Activated CD8-positive, alpha-beta memory T cell treated with anti-CD3 and anti-CD28 coated beads, Interleukin-2, amount 50 U/mL, for 1 hour (primary cell): ENCODE measurements around the gene TSPAN4.

Source experiments
- DNase-seq: peaks from one replicate; pipeline ENCODE4 v3.0.0-alpha.2; 2020; ENCODE audit errors: extremely low read depth

The TSPAN4 gene

DNA sequence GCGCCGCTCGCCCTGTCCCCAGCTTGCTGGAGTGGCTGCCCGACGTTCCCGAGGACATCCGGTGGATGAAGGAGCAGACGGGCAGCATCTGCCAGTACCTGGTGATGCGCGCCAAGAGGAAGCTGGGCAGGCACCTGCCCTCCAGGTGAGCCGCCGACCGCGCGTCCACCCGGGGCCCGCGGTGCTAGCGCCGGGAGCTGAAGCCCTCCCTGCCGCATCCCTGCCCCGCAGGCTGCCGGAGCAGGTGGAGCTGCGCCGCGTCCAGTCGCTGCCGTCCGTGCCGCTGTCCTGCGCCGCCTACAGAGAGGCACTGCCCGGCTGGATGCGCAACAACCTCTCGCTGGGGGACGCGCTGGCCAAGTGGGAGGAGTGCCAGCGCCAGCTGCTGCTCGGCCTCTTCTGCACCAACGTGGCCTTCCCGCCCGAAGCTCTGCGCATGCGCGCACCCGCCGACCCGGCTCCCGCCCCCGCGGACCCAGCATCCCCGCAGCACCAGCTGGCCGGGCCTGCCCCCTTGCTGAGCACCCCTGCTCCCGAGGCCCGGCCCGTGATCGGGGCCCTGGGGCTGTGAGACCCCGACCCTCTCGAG is 18.3 kb upstream of the TSPAN4 start:
- no peak for DNase-seq

DNA sequence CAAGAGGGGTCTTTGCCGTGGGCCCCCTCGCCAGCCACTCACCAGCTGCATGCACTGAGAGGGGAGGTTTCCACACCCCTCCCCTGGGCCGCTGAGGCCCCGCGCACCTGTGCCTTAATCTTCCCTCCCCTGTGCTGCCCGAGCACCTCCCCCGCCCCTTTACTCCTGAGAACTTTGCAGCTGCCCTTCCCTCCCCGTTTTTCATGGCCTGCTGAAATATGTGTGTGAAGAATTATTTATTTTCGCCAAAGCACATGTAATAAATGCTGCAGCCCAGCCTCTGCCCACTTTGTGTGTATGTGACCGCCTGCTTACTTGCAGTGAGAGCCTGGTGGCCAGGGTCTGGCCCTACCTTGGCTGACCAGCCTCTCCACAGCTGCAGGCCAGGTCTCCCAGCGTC is 17.7 kb upstream of the TSPAN4 start:
- no peak for DNase-seq

- DNase-seq = no peak
These were observed 17.1 kb upstream of the TSPAN4 start for GRCh38 chr11:825366-826226.

GRCh38 chr11:826227-826621 is 16.4 kb upstream of the TSPAN4 start:
- DNase-seq = no peak

DNA sequence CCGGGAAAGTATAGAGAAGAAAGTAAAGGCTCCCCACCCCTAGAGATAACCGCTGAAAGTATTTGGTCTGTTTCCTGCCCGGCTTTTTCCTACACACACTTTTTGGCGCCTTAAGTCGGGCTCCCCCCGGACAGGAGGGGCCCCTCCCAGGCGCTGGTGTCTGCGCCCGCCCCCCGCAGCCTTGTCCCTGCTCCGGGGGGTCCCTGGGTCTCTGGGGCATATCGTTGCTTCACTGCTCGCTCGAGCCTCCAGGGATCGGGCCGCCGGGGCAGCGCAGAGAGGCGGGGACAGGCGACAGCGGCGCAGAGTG is 15.9 kb upstream of the TSPAN4 start:
- no peak for DNase-seq

DNA sequence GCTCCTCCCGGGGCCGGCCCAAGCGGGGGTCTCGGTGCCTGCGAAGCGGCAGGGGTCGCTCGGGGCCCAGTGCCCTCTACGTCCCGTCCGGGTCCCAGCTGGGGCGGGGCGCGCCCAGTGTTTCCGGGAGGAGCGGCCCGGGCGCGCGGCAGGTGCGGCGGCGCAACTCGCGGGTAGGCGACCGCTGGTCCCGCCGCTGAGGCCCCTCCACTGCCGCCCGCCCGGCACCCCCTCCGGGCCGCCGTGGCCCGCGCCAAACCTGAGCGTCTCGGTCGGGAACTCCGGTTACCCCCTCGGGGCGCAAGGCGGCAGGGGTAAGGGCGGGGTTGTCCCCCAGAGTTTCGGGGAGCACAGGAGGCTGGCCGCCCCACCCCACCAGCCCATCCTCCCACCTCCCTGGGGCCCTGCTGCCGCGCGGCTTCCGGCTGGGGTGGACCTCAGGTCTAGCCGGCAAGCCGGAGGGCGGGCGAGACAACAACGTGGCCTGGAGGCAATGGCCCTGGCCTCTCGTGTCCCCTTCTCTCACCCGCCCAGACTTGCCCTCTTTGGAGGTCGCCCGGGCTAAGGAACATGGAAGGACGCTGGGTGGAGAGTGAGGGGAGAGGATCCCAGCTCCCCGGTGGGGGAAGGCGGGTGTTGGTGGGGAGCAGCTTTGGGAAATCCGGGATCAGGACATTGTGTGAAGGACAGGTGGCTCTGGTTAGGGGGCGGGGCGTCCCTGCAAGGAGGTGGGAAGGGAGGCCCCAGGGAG is 15.3 kb upstream of the TSPAN4 start:
- no peak for DNase-seq

- no peak for DNase-seq
These were observed 14.8 kb upstream of the TSPAN4 start, which contains the start of gene CRACR2B for GRCh38 chr11:827897-828192. CRACR2B (plus strand) TSS chr11:827919; CDS start chr11:828608, 689 bp downstream.

DNA sequence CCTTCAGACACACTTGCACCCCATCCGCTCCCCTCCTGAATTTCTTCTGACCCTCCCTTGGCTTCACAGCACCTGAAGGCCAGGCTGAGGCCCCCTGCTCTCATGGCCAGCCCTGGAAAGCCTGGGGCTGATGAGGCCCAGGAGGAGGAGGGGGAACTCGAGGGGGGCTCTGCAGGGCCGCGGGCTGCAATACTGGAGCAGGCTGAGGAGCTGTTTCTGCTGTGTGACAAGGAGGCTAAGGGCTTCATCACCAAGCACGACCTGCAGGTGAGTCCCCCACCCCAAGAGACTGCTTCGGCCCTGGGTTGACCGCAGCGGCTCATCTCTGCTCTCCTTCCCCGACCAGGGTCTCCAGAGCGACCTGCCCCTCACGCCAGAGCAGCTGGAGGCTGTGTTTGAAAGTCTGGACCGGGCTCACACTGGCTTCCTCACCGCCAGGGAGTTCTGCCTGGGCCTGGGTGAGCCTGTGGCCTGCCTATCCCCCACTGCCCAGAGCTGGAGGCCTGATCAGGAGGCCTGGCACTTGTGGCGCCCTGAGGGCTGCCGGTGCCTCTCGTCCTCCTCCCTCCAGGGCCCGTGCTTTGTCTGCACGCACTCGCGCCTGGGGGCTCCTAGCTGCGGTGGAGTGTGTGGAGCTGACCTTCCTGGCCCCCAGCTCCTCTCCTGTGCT is 14.0 kb upstream of the TSPAN4 start:
- no peak for DNase-seq

GRCh38 chr11:829176-829846 is 13.3 kb upstream of the TSPAN4 start:
- DNase-seq = no peak

DNA sequence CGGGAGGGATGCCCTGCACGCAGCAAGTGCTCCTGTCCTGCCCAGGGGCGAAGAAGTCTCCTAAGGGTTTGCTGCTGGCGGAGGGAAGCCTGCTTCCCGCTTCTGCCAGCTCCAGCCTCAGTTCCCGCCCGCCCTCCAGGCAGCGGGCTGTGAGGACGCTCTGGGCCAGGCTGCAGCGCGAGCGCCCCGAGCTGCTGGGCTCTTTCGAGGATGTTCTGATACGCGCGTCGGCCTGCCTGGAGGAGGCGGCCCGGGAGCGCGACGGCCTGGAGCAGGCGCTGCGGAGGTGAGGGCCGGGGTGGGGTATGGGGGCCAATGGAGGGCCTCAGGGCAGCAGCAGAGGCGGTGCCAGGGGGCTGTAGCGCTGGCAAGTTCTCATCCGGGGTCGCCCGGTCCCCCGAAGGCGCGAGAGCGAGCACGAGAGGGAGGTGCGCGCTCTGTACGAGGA is 12.8 kb upstream of the TSPAN4 start:
- no peak for DNase-seq

DNA sequence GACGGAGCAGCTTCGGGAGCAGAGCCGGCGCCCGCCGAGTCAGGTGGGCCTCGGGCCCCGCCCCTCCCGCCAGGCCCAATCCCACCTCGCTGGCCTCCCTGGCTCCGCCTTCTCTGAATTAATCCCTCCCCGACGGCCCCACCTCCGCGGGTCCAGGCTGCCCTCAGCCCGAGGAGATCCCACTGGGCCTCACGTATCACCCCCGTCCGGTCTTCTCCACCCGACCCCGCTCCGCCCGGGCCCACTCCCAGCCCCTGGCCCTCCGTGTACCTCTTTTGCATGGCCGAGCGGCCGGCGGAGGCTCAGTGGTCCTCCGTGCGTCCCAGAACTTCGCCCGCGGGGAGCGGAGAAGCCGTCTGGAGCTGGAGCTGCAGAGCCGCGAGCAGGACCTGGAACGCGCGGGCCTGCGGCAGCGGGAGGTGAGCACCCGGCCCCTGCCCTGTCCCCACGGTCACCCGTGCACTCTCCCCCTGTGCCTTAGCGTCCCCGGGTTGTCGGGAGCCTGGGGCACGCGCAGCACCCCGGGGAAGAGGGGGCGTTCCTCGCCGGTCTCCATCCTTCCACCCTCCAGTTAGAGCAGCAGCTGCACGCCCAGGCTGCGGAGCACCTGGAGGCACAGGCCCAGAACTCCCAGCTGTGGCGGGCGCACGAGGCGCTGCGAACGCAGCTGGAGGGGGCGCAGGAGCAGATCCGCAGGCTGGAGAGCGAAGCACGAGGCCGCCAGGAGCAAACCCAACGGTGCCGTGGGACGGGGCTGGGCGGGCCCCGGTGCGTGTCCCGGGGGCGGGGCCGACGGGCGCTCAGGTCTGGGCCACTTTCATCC is 12.1 kb upstream of the TSPAN4 start:
- DNase-seq = no peak

DNA sequence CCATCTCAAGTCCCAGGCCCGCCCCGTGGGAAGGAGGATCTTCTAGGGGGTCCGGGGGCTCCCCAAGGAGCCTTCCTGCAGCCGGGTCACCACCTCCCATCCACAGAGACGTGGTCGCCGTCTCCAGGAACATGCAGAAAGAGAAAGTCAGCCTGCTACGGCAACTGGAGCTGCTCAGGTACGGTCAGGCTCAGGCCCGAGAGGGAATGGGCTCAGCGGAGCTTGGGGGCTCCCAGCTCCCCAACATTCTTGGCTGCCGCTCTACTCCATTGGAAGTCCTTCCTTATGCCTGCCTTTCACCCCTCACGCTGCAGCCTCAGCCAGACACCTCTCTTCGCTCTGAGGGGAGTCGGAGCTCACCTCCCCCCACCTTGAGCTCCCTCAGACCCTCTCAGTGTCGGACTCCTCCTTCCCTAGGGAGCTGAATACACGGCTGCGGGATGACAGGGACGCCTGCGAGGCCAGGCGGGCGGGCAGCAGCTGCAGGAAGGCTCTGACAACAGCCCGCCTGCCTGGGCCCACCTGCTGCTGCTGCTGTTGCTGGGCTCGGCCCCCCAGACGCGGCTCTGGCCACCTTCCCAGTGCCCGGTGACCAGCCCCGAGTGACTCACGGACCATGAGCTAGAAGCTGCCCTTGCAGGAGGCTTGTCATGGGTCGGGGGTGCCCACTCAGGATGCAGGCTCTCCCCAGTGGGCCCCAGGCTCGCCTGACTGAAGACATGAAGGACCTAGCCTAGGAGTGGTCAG is 11.4 kb upstream of the TSPAN4 start:
- DNase-seq = no peak

DNA sequence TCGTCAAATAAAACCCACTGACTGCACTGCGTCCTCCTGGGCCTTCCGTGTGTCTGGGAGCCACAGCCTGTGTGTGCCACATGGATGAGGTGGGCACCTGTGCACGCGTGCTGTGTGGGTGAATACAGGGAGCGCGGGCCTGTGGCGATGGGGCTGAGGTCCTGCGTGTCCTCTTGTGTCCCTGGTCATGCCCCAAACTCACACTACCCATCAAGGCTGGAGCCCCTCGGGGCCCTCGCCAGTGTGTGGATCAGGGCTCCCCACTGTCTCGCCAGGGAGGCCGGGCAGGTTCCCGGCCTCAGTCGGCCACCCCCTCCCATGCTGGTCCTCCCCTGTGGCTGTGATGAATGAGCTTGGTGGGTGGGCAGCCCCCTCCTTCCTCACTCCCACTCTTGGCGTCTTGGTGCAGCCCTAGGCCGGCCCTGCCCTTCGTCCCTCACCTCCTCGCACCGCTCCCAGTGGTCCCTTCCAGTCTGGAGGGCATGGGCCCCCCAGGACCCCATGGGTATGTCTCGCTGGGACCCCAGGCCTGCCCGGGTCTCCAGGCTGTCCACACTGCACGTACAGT is 10.6 kb upstream of the TSPAN4 start:
- DNase-seq = no peak

DNA sequence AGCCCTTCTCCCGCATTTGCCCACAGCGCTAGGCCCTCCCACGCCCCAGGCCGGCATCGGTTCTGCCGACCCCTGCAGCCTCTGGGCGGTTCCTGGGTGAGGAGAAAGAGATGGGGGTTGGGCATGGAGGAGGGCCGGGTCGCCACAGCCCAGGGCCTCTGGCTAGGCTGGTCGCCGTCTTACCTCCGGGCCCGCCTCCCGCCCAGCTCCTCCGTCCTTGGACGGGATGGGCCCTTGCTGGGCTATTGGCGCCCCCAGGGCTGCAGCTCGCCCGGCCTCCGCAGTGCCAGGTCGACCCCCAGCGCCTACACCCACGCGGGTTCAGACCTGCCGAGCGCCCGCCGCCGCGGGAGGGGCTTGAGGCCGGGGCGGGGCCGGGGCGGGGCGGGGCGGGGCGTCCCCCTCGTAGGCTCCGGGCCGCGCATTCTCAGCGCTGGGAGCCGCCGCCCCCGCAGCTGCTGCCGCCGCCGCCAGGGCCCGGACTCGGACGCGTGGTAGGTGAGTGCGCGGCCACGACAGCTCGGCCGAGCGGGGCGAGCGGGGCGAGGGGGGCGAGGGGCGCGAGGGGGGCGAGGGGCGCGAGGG is 10.0 kb upstream of the TSPAN4 start, which contains the start of gene CD151:
TSS of gene CD151 (plus strand) at position 424 of the 585 bp plus-strand sequence. CDS start 3,118 bp downstream, outside the sequence.
- no peak for DNase-seq

- DNase-seq = no peak
These were observed 9.4 kb upstream of the TSPAN4 start for GRCh38 chr11:833114-833791.

DNA sequence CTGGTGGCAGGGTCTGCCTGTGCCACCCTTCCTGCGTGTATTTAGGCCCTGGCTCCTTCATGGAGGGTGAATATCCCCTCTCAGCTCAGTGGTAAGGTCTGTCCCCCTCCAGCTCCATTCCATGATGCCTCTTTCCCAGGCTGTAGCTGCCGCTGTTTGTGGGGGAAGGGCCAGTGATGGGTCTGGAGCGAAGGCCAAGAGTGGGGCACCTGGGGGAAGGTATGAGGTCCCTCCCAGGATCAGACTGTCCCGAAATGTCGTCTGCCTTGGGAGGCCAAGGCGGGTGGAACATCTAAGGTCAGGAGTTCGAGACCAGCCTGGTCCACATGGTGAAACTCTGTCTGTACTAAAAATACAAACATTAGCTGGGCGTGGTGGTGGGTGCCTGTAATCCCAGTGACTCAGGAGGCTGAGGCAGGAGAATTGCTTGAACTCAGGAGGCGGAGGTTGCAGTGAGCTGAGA is 8.8 kb upstream of the TSPAN4 start:
- DNase-seq = no peak

- DNase-seq = no peak
These were observed 8.0 kb upstream of the TSPAN4 start for GRCh38 chr11:834371-835316.

GRCh38 chr11:836274-836673 is 6.4 kb upstream of the TSPAN4 start:
- DNase-seq = no peak
